Measurements from ENCODE around the gene MET. TPM values are rescaled to one million over a fixed set of nuclear protein-coding genes. Genes with fewer than 3 reads are reported as not detected.
"Not testable (repeated sequence)": the region's sequence is repeated elsewhere in the genome, so short reads cannot be mapped to it uniquely, and the experiment has no call there.

Gene MET
- total RNA-seq, 2 donors from 2014 or later, result 2.5 to 7.3 TPM

DNA sequence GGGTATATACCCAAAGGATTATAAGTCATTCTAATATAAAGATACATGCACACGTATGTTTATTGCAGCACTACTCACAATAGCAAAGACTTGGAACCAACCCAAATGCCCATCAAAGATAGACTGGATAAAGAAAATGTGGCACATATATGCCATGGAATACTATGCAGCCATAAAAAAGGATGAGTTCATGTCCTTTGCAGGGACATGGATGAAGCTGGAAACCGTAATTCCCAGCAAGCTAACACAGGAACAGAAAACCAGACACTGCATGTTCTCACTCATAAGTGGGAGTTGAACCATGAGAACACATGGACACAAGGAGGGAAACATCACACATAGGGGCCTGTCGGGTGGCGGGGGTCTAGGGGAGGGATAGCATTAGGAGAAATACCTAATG lies 79.1 kb downstream of the MET start:
- not testable (repeated sequence) for H3K27me3 ChIP-seq (ENCODE audit: control insufficient read depth, insufficient read depth, low read length, poor library complexity, severe bottlenecking); H3K4me3 Mint-ChIP-seq; H3K36me3 Mint-ChIP-seq (ENCODE audit: low read depth); H3K4me1 Mint-ChIP-seq; H3K9me3 ChIP-seq (ENCODE audit: control insufficient read depth, low read length); H3K36me3 ChIP-seq (ENCODE audit: control insufficient read depth, insufficient read depth, low read length); H3K4me1 ChIP-seq (ENCODE audit: control insufficient read depth, insufficient read depth, low read length); H3K4me3 ChIP-seq (ENCODE audit: low read length); H3K27ac ChIP-seq (ENCODE audit: low read depth, low read length); H3K27me3 Mint-ChIP-seq (ENCODE audit: insufficient read depth); H3K9ac ChIP-seq (ENCODE audit: extremely low read depth, low read length, poor library complexity, severe bottlenecking); DNase-seq; H3K27ac Mint-ChIP-seq
- H3K9me3 Mint-ChIP-seq, result peaks cover 40% of the 10 kb centered on the region
- 91 to 100% methylated on average over 3 to 4 of the region's 4 CpGs for WGBS, 2 experiments (ENCODE audit: insufficient coverage in 1 of 2, insufficient read length in 1 of 2)

DNA sequence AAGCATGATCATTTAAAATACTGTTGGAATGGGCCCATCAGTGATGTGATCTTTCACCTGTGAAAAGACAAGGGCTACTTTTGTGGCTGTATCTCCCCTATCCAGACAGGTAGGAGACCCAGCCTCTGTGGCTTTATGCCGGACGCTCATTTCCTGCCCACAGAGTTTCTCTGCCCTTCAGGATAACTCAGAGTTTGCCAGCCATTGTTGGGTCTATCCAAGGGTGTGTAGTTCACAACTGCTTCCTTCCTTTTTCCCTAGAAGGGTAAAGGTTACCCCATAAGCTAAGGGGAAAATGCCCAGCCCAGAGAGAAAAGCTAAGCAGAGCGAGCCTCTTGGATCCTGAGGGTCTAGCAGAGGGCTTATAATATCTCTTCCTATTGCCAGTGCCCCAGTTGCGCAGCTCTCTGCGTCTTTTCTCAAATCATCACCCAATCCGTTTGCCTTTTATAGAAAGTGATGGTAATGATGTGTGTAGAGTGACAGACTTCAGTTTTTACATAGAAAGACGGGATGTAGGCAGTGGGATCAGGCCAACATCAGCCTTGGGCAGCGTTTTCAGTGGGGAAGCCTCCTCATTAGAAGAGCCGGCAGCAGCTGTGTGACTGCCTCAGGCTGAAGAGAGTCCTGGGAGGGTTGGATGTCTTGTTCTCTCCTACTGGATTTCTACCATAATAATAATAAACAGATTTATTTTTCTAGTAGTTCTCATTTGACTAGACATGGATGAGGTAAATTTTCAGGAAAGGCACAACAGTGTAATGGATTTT lies 80.5 kb downstream of the MET start:
- H3K27ac Mint-ChIP-seq, result no peak overlapping the region
- peaks cover 32% of the 10 kb centered on the region for H3K9me3 Mint-ChIP-seq
- peaks cover 3% of the 10 kb centered on the region for H3K4me1 Mint-ChIP-seq
- Histone ChIP-seq H3K9ac (ENCODE audit: extremely low read depth, low read length, poor library complexity, severe bottlenecking) (no peak overlapping the region), H3K27ac (ENCODE audit: low read depth, low read length) (no peak overlapping the region), H3K9me3 (ENCODE audit: control insufficient read depth, low read length) (no peaks in the 10 kb centered on the region), H3K4me3 (ENCODE audit: low read length) (no peak overlapping the region), H3K4me1 (ENCODE audit: control insufficient read depth, insufficient read depth, low read length) (no peaks in the 10 kb centered on the region), H3K27me3 (ENCODE audit: control insufficient read depth, insufficient read depth, low read length, poor library complexity, severe bottlenecking) (no peaks in the 10 kb centered on the region), H3K36me3 (ENCODE audit: control insufficient read depth, insufficient read depth, low read length) (no peaks in the 10 kb centered on the region)
- no peak for DNase-seq
- WGBS, 2 experiments (ENCODE audit: insufficient coverage in 1 of 2, insufficient read length in 1 of 2), result 83 to 86% methylated on average over 2 to 9 of the region's 9 CpGs
- H3K27me3 Mint-ChIP-seq (ENCODE audit: insufficient read depth), result peaks cover 3% of the 10 kb centered on the region
- no peak overlapping the region for H3K4me3 Mint-ChIP-seq
- TF ChIP-seq, protein P1, sequence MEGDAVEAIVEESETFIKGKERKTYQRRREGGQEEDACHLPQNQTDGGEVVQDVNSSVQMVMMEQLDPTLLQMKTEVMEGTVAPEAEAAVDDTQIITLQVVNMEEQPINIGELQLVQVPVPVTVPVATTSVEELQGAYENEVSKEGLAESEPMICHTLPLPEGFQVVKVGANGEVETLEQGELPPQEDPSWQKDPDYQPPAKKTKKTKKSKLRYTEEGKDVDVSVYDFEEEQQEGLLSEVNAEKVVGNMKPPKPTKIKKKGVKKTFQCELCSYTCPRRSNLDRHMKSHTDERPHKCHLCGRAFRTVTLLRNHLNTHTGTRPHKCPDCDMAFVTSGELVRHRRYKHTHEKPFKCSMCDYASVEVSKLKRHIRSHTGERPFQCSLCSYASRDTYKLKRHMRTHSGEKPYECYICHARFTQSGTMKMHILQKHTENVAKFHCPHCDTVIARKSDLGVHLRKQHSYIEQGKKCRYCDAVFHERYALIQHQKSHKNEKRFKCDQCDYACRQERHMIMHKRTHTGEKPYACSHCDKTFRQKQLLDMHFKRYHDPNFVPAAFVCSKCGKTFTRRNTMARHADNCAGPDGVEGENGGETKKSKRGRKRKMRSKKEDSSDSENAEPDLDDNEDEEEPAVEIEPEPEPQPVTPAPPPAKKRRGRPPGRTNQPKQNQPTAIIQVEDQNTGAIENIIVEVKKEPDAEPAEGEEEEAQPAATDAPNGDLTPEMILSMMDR (conservative IDR thresholded peaks at IDR 0.05), result no peak
- peaks cover 3% of the 10 kb centered on the region for H3K36me3 Mint-ChIP-seq (ENCODE audit: low read depth)

DNA sequence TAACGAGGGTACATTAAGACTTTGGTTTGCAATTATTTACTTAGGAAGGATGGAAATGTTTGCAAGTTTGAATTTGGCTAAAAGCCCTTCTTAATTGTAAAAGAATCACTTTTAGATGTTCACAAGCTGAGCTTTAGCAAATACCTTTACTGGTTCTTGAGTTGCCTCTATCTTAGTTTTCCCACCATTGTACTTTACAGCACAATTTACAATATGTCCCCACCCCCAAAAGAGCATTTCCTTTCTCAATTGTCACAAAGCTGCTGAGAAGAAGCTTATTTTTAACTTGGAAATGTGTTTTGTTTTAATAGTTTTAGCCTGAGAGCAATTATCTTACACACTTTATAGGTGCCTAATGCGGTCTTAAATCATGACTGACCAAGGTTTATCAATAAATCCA lies 81.1 kb downstream of the MET start:
- Mint-ChIP-seq H3K9me3 (peaks cover 26% of the 10 kb centered on the region), H3K27me3 (ENCODE audit: insufficient read depth) (peaks cover 2% of the 10 kb centered on the region), H3K27ac (no peak overlapping the region), H3K4me1 (peaks cover 3% of the 10 kb centered on the region), H3K4me3 (no peak overlapping the region), H3K36me3 (ENCODE audit: low read depth) (no peaks in the 10 kb centered on the region)
- no peaks in the 10 kb centered on the region for H3K36me3 ChIP-seq (ENCODE audit: control insufficient read depth, insufficient read depth, low read length)
- no peaks in the 10 kb centered on the region for H3K9me3 ChIP-seq (ENCODE audit: control insufficient read depth, low read length)
- TF ChIP-seq, protein P1 (conservative IDR thresholded peaks at IDR 0.05), result no peak
- H3K27ac ChIP-seq (ENCODE audit: low read depth, low read length), result no peak overlapping the region
- no peaks in the 10 kb centered on the region for H3K4me1 ChIP-seq (ENCODE audit: control insufficient read depth, insufficient read depth, low read length)
- no peak overlapping the region for H3K9ac ChIP-seq (ENCODE audit: extremely low read depth, low read length, poor library complexity, severe bottlenecking)
- no peak overlapping the region for H3K4me3 ChIP-seq (ENCODE audit: low read length)
- no peak for DNase-seq
- WGBS, 2 experiments (ENCODE audit: insufficient coverage in 1 of 2, insufficient read length in 1 of 2), result 88 to 100% methylated on average over 1 to 2 of the region's 2 CpGs
- H3K27me3 ChIP-seq (ENCODE audit: control insufficient read depth, insufficient read depth, low read length, poor library complexity, severe bottlenecking), result no peaks in the 10 kb centered on the region
